ENCODE data around the gene ZNF281. TPM values are rescaled to one million over a fixed set of nuclear protein-coding genes. Genes with fewer than 3 reads are reported as not detected.

The ZNF281 gene
- polyA plus RNA-seq, 1 of the 3 experiments (the other 2 are of a cell fraction), result 3.0 TPM

DNA sequence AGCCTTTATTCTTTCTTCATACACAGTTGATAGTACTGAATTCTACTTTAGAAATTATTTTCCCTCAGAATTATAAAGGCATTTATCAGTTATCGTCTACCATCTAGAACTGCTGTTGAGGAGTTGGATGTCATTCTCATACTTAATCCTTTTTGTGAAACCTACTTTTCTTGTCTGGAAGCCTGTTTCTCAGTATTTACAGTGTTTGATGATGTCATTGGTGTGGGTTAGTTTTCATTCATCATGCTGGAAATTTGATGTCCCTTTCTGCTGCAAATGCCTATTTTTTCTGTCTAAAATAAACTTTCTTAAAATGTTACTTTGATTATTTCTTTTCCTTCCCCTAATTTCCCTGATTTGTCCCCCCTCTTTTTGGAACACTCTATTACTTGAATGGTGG is 22.8 kb upstream of the ZNF281 start:
- peaks cover 19% of the 10 kb centered on the region for H3F3A ChIP-seq (replicated peaks; ENCODE audit: insufficient read depth)
- no peak overlapping the region for H2AFZ ChIP-seq (ENCODE audit: low read depth)
- no peaks in the 10 kb centered on the region for H4K20me1 ChIP-seq (ENCODE audit: insufficient read depth)
- H3K27ac ChIP-seq (ENCODE audit: low read depth in 2 of 2, low read length in 1 of 2), result no peak overlapping the region
- no peaks in the 10 kb centered on the region for H3K79me2 ChIP-seq (ENCODE audit: insufficient read depth)
- H3K9me2 ChIP-seq, result no peaks in the 10 kb centered on the region
- no peaks in the 10 kb centered on the region for H3K36me3 ChIP-seq (replicated peaks in 1 of 2; ENCODE audit: control insufficient read depth in 1 of 2, insufficient read depth in 2 of 2, low read length in 1 of 2)
- TF ChIP-seq CHD2 (IDR thresholded peaks at IDR 0.05; ENCODE audit: low read length, partially characterized antibody), result no peak
- TF ChIP-seq GATA2 (CRISPR knock-in tag; IDR thresholded peaks at IDR 0.05), result no peak
- TF ChIP-seq RFX5 (IDR thresholded peaks at IDR 0.05; ENCODE audit: low read length), result no peak
- TF ChIP-seq, protein P1, sequence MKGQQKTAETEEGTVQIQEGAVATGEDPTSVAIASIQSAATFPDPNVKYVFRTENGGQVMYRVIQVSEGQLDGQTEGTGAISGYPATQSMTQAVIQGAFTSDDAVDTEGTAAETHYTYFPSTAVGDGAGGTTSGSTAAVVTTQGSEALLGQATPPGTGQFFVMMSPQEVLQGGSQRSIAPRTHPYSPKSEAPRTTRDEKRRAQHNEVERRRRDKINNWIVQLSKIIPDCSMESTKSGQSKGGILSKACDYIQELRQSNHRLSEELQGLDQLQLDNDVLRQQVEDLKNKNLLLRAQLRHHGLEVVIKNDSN (IDR thresholded peaks at IDR 0.05; ENCODE audit: borderline replicate concordance, low read depth), result no peak
- H3K4me2 ChIP-seq, result no peak overlapping the region
- H3K27me3 ChIP-seq (ENCODE audit: insufficient read depth), result no peaks in the 10 kb centered on the region
- no peak overlapping the region for H3K9ac ChIP-seq
- no peaks in the 10 kb centered on the region for H3K9me3 ChIP-seq
- no peak overlapping the region for H3K4me3 ChIP-seq (ENCODE audit: low read depth in 2 of 2, low read length in 1 of 2)
- H3K4me1 ChIP-seq (ENCODE audit: control insufficient read depth in 1 of 2, insufficient read depth in 2 of 2, low read depth in 1 of 2, low read length in 1 of 2), result peaks cover under 1 to 13% of the 10 kb centered on the region in 2 experiments; a peak in 1 of 4 replicates
- DNase-seq, result no peak
- WGBS (ENCODE audit: low lambda C conversion rate), result 95% methylated on average over 1 of the region's 1 CpG
- CTCF ChIA-PET, result no interaction called here
- POLR2A ChIA-PET, result no interaction called here

DNA sequence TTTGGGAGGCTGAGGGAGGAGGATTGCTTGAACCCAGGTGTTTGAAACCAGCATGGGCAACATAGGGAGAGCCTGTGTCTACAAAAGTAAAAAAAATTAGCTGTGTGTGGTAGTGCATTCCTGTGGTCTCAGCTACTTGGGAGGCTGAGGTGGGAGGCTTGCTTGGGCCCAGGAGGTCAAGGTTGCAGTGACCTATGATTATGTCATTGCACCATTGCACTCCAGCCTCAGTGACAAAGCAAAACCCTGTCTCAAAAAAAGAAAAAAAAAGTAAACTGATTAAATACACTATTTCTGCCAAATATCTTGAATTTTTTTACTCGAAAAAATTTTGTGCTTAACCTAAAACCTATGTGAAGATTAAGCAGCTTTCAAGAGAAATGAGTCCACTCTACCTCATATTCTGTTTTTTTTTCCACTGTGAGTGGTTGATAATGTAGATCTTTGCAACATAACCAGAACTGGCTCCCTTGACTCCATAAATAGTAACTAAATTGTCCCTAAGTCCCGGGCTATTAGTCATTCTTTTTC is 19.4 kb upstream of the ZNF281 start:
- H3K4me1 ChIP-seq (ENCODE audit: control insufficient read depth in 1 of 2, insufficient read depth in 2 of 2, low read depth in 1 of 2, low read length in 1 of 2), result peaks cover 0 to 13% of the 10 kb centered on the region in 2 experiments; a peak in 1 of 4 replicates
- no peak for DNase-seq
- ChIA-PET CTCF (no interaction called here), POLR2A (no interaction called here)
- no peaks in the 10 kb centered on the region for H3K9me2 ChIP-seq
- peak overlapping the region; percentile 3; the same call in 1 of the 2 replicates for H2AFZ ChIP-seq (ENCODE audit: low read depth)
- H3K4me3 ChIP-seq (ENCODE audit: low read depth in 2 of 2, low read length in 1 of 2), result no peak overlapping the region
- no peak overlapping the region for H3K9ac ChIP-seq
- H3K27ac ChIP-seq (ENCODE audit: low read depth in 2 of 2, low read length in 1 of 2), result peak overlapping the region in 1 of 2 experiments; percentile 65; a peak in 2 of 4 replicates
- H3F3A ChIP-seq (replicated peaks; ENCODE audit: insufficient read depth), result peaks cover 19% of the 10 kb centered on the region
- H3K79me2 ChIP-seq (ENCODE audit: insufficient read depth), result no peaks in the 10 kb centered on the region
- TF ChIP-seq EP300 (IDR thresholded peaks at IDR 0.05; ENCODE audit: borderline replicate concordance in 1 of 2, low read depth in 1 of 2, low read length in 1 of 2), result peak in 1 of 2 experiments; percentile 22; a peak in 1 of 4 replicates
- TF ChIP-seq GABPA (IDR thresholded peaks at IDR 0.05; ENCODE audit: low read depth), result no peak
- peak; percentile 17; the same call in 1 of the 2 replicates for TF ChIP-seq RXRA (IDR thresholded peaks at IDR 0.05; ENCODE audit: borderline replicate concordance, low read depth)
- TF ChIP-seq MEF2A (IDR thresholded peaks at IDR 0.05; ENCODE audit: borderline replicate concordance, low read depth), result peak; percentile 39; the same call in 1 of the 2 replicates
- no peak for TF ChIP-seq NRF1 (IDR thresholded peaks at IDR 0.05; ENCODE audit: low read depth, low read length)
- WGBS (ENCODE audit: low lambda C conversion rate), result 43% methylated on average over 2 of the region's 2 CpGs
- no peaks in the 10 kb centered on the region for H3K9me3 ChIP-seq
- no peaks in the 10 kb centered on the region for H3K27me3 ChIP-seq (ENCODE audit: insufficient read depth)
- H4K20me1 ChIP-seq (ENCODE audit: insufficient read depth), result no peaks in the 10 kb centered on the region
- H3K36me3 ChIP-seq (replicated peaks in 1 of 2; ENCODE audit: control insufficient read depth in 1 of 2, insufficient read depth in 2 of 2, low read length in 1 of 2), result no peaks in the 10 kb centered on the region
- 0 out of 2 replicates have a peak overlapping the region, but pooled peaks have one; percentile 9 for H3K4me2 ChIP-seq

DNA sequence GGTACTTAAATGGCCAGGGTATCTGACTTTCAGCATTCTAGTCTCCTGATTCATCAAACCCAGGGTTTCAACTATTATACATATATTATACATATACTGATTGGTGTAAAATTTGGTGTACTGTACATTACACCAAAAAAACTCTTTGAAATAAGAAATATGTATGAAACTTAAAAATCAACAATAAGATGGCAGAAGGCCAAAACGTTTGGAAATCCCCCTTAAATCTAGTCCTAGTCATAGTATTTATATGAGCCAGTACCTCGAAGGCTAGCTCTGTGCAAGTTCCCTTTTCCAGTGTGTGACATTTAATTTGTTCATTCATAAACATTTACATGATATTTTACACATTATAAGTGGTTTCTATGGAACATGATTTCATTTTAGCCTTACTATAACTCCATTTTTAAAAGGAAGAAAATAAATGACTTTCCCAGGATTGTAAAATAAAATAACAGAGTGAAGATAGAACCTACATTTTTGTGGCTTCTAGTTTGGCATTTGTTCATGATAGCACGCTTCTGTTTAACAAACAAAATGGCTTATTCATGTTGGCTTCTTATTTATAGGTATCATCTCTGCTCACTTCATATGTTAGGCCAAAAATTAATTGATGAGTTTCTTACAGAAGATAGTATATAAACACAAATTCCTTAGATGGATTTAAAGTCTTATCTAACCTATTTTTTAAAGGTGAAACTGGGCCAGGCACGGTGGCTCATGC is 18.8 kb upstream of the ZNF281 start:
- Histone ChIP-seq H3K4me2 (0 out of 2 replicates have a peak overlapping the region, but pooled peaks have one; percentile 9), H3K36me3 (replicated peaks in 1 of 2; ENCODE audit: control insufficient read depth in 1 of 2, insufficient read depth in 2 of 2, low read length in 1 of 2) (no peaks in the 10 kb centered on the region), H3K9me2 (no peaks in the 10 kb centered on the region), H3K9ac (no peak overlapping the region), H3F3A (replicated peaks; ENCODE audit: insufficient read depth) (peaks cover 19% of the 10 kb centered on the region), H2AFZ (ENCODE audit: low read depth) (no peak overlapping the region), H3K4me1 (ENCODE audit: control insufficient read depth in 1 of 2, insufficient read depth in 2 of 2, low read depth in 1 of 2, low read length in 1 of 2) (peaks cover 0 to 13% of the 10 kb centered on the region in 2 experiments; a peak in 1 of 4 replicates), H3K4me3 (ENCODE audit: low read depth in 2 of 2, low read length in 1 of 2) (no peak overlapping the region), H4K20me1 (ENCODE audit: insufficient read depth) (no peaks in the 10 kb centered on the region), H3K9me3 (no peaks in the 10 kb centered on the region), H3K27ac (ENCODE audit: low read depth in 2 of 2, low read length in 1 of 2) (peak overlapping the region in 1 of 2 experiments; percentile 65; a peak in 2 of 4 replicates), H3K27me3 (ENCODE audit: insufficient read depth) (no peaks in the 10 kb centered on the region), H3K79me2 (ENCODE audit: insufficient read depth) (no peaks in the 10 kb centered on the region)
- POLR2A ChIA-PET, result no interaction called here
- no peak for DNase-seq
- 47% methylated on average over 4 of the region's 4 CpGs for WGBS (ENCODE audit: low lambda C conversion rate)
- CTCF ChIA-PET, result no interaction called here
- TF ChIP-seq JUND (IDR thresholded peaks at IDR 0.05) (no peak), FOXJ3 (CRISPR knock-in tag; IDR thresholded peaks at IDR 0.05) (no peak), CHD2 (IDR thresholded peaks at IDR 0.05; ENCODE audit: low read length, partially characterized antibody) (no peak), TAF1 (IDR thresholded peaks at IDR 0.05; ENCODE audit: borderline replicate concordance, low read depth, low read length) (no peak), FOXM1 (IDR thresholded peaks at IDR 0.05; ENCODE audit: low read depth) (no peak), ELF1 (IDR thresholded peaks at IDR 0.05) (no peak)
- TF ChIP-seq, protein P2, sequence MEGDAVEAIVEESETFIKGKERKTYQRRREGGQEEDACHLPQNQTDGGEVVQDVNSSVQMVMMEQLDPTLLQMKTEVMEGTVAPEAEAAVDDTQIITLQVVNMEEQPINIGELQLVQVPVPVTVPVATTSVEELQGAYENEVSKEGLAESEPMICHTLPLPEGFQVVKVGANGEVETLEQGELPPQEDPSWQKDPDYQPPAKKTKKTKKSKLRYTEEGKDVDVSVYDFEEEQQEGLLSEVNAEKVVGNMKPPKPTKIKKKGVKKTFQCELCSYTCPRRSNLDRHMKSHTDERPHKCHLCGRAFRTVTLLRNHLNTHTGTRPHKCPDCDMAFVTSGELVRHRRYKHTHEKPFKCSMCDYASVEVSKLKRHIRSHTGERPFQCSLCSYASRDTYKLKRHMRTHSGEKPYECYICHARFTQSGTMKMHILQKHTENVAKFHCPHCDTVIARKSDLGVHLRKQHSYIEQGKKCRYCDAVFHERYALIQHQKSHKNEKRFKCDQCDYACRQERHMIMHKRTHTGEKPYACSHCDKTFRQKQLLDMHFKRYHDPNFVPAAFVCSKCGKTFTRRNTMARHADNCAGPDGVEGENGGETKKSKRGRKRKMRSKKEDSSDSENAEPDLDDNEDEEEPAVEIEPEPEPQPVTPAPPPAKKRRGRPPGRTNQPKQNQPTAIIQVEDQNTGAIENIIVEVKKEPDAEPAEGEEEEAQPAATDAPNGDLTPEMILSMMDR (IDR thresholded peaks at IDR 0.05), result no peak
- TF ChIP-seq, protein P3, sequence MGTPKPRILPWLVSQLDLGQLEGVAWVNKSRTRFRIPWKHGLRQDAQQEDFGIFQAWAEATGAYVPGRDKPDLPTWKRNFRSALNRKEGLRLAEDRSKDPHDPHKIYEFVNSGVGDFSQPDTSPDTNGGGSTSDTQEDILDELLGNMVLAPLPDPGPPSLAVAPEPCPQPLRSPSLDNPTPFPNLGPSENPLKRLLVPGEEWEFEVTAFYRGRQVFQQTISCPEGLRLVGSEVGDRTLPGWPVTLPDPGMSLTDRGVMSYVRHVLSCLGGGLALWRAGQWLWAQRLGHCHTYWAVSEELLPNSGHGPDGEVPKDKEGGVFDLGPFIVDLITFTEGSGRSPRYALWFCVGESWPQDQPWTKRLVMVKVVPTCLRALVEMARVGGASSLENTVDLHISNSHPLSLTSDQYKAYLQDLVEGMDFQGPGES (IDR thresholded peaks at IDR 0.05; ENCODE audit: low read depth, low read length), result no peak
- TF ChIP-seq, protein P1 (IDR thresholded peaks at IDR 0.05; ENCODE audit: borderline replicate concordance, low read depth), result no peak

All from SK-N-SH (cell line).